Sigmoid colon (tissue), 7 donors: Measurements from ENCODE around the gene PTPN9. TPM values are rescaled to one million over a fixed set of nuclear protein-coding genes. Genes with fewer than 3 reads are reported as not detected.
"Not testable (repeated sequence)": the region's sequence is repeated elsewhere in the genome, so short reads cannot be mapped to it uniquely, and the experiment has no call there.

Source experiments
- DNase-seq: peaks from one replicate; pipeline ENCODE4 v3.0.0-alpha.2; 2019
- H3K27ac ChIP-seq, 4 donors: fragments of 200-600 bp; sonication (generic); one replicate each; pipeline ENCODE4 v1.5.1; 2016 to 2019; ENCODE audit warnings: mild to moderate bottlenecking in 1 of 4
- H3K27me3 ChIP-seq, 3 donors: fragments of 200-600 bp; sonication (generic); one replicate each; pipeline ENCODE4 v1.5.1; 2019; ENCODE audit warnings: mild to moderate bottlenecking in 1 of 3
- H3K36me3 ChIP-seq, 4 donors: fragments of 200-600 bp; sonication (generic); one replicate each; pipeline ENCODE4 v1.5.1; 2016 to 2019
- H3K4me1 ChIP-seq, 4 donors: fragments of 200-600 bp; sonication (generic); one replicate each; pipeline ENCODE4 v1.5.1; 2017 to 2019
- H3K4me3 ChIP-seq, 4 donors: fragments of 200-600 bp; sonication (generic); one replicate each; pipeline ENCODE4 v1.5.1; 2017 to 2019; ENCODE audit warnings: mild to moderate bottlenecking in 2 of 4, moderate library complexity in 1 of 4
- H3K9me3 ChIP-seq, 4 donors: fragments of 200-600 bp in 3 of 4; sonication (generic) in 3 of 4; one replicate each; pipeline versions ENCODE4 v1.5.1 to v1.6.1; 2013 to 2019
- CTCF ChIP-seq, 4 experiments: fragments of 450-650 bp in 3 of 4; fragments of 200-600 bp in 1 of 4; IDR thresholded peaks; one replicate each; pipeline ENCODE4 v1.5.1; 2016 to 2019; ENCODE audit warnings: antibody characterized with exemption in 4 of 4, mild to moderate bottlenecking in 3 of 4, moderate library complexity in 2 of 4
- EP300 ChIP-seq, 4 donors: sonication (generic); formaldehyde crosslinking; IDR thresholded peaks; one replicate each; pipeline ENCODE4 v1.6.1; 2017; ENCODE audit warnings: antibody characterized with exemption in 4 of 4
- POLR2A ChIP-seq, 2 donors: fragments of 450-650 bp; IDR thresholded peaks; one replicate each; pipeline ENCODE4 v1.6.1; 2016; ENCODE audit warnings: antibody characterized with exemption in 2 of 2, mild to moderate bottlenecking in 2 of 2, moderate library complexity in 2 of 2
- POLR2AphosphoS5 ChIP-seq, 4 donors: sonication (generic); formaldehyde crosslinking; IDR thresholded peaks; one replicate each; pipeline ENCODE4 v1.6.1; 2017; ENCODE audit warnings: antibody characterized with exemption in 4 of 4
- WGBS, 2 donors: extraction: QIAGEN DNeasy Blood & Tissue Kit; methylation state at CpG; one replicate each; pipeline ENCODE4 v1.1.7; 2013; 5-methylcytosine and 5-hydroxymethylcytosine counted together
- intact Hi-C: fragments of 100-400 bp; cut with DNase I; formaldehyde crosslinking; loops from one replicate; pipeline ENCODE4 v1.15.1; 2023
- polyA plus RNA-seq, 3 donors: library from polyadenylated mRNA; stranded (reverse); fragments of 200-250 nt; gene quantifications; one replicate each; pipeline ENCODE4 v1.2.3, GENCODE V29; 2013
- total RNA-seq, 4 donors: library from RNA; depleted of rRNA; stranded (reverse); fragments of >200 nt; gene quantifications; one replicate each; pipeline ENCODE4 v1.1.0, GENCODE V29; 2016
- donor health status: healthy with polysubstance abuse.
- donor health status: Bipolar disorder and iron deficiency.
- donor health status: healthy.

PTPN9 gene
- total and polyA plus RNA-seq, 7 donors: 12.2 to 23.1 (median 19.8) TPM

DNA sequence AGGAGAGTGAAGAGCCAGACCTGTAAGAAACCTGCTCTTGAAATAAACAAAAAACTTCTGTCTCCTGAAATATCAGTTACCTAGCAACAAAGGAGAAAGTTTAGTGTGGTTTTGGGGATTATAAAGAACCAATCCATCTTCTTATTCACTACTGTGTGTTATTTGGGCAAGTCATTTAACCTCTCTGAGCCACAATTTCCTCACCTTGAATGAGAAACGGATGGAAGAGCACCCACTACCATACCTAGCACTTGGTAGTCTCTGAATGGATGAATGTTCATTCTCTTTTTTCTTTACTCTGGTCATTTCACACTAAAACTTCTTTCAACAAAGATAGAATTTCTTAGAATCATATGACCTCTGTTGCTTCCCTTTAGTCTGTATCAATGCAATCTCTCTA lies 45.2 kb downstream of the PTPN9 start:
- intact Hi-C loops: loop anchor here (2.0 to 5.0 kb wide), 2 partner anchors 43 to 77 kb away; no protein-coding TSS in a partner anchor
- peaks cover 0 to 29% (median 26%) of the 10 kb centered on the region in 4 donors for H3K4me1 ChIP-seq
- no peaks in the 10 kb centered on the region for H3K36me3 ChIP-seq
- DNase-seq: no peak
- peak overlapping the region; percentile 71 to 77 (median 74) for H3K27ac ChIP-seq
- H3K4me3 ChIP-seq: no peak overlapping the region
- no peaks in the 10 kb centered on the region for H3K9me3 ChIP-seq
- no peaks in the 10 kb centered on the region for H3K27me3 ChIP-seq
- 86 to 90% methylated on average over 1 of the region's 1 CpG for WGBS, 2 donors
- TF ChIP-seq EP300 (IDR thresholded peaks at IDR 0.05) (no peak), POLR2A (IDR thresholded peaks at IDR 0.05) (no peak), CTCF (IDR thresholded peaks at IDR 0.05) (no peak), POLR2AphosphoS5 (IDR thresholded peaks at IDR 0.05) (no peak)

- 36 to 50% methylated on average over 1 of the region's 1 CpG for WGBS, 2 donors
- TF ChIP-seq EP300 (IDR thresholded peaks at IDR 0.05) (peak in 1 of 4 donors; percentile 14), POLR2AphosphoS5 (IDR thresholded peaks at IDR 0.05) (peak in 3 of 4 donors; percentile 54 to 56 (median 56)), CTCF (IDR thresholded peaks at IDR 0.05) (peak; percentile 27 to 42 (median 30)), POLR2A (IDR thresholded peaks at IDR 0.05) (no peak)
- H3K4me3 ChIP-seq: no peak overlapping the region
These were observed 46.5 kb downstream of the PTPN9 start for GRCh38 chr15:75532413-75533250.

GRCh38 chr15:75531041-75531450 lies 48.1 kb downstream of the PTPN9 start:
- Histone ChIP-seq H3K9me3 (no peaks in the 10 kb centered on the region), H3K4me3 (no peak overlapping the region), H3K27me3 (no peaks in the 10 kb centered on the region), H3K27ac (peak overlapping the region; percentile 71 to 77 (median 74)), H3K4me1 (peaks cover 0 to 36% (median 30%) of the 10 kb centered on the region in 4 donors), H3K36me3 (peaks cover 0 to 9% (median 3%) of the 10 kb centered on the region in 4 donors)
- TF ChIP-seq CTCF (IDR thresholded peaks at IDR 0.05) (no peak), POLR2A (IDR thresholded peaks at IDR 0.05) (no peak), EP300 (IDR thresholded peaks at IDR 0.05) (no peak), POLR2AphosphoS5 (IDR thresholded peaks at IDR 0.05) (no peak)
- peak; percentile 83 for DNase-seq
- 64 to 65% methylated on average over 3 of the region's 3 CpGs for WGBS, 2 donors
- intact Hi-C loops: loop anchor here (5.0 kb wide), 1 partner anchor 74 kb away; no protein-coding TSS in a partner anchor

More at GRCh38 chr15:75532413-75533250, 46.5 kb downstream of the PTPN9 start:
- H3K27me3 ChIP-seq: no peaks in the 10 kb centered on the region
- no peaks in the 10 kb centered on the region for H3K9me3 ChIP-seq
- H3K4me1 ChIP-seq: peaks cover 0 to 36% (median 30%) of the 10 kb centered on the region in 4 donors
- DNase-seq: peak; percentile 86
- intact Hi-C loops: loop anchor here (2.0 to 5.0 kb wide), 2 partner anchors 44 to 75 kb away; no protein-coding TSS in a partner anchor
- no peaks in the 10 kb centered on the region for H3K36me3 ChIP-seq
- peak overlapping the region; percentile 71 to 77 (median 74) for H3K27ac ChIP-seq

- WGBS, 2 donors: 95 to 97% methylated on average over 4 of the region's 4 CpGs
- TF ChIP-seq CTCF (IDR thresholded peaks at IDR 0.05): no peak
- TF ChIP-seq EP300 (IDR thresholded peaks at IDR 0.05): no peak
- TF ChIP-seq POLR2A (IDR thresholded peaks at IDR 0.05): no peak
- TF ChIP-seq POLR2AphosphoS5 (IDR thresholded peaks at IDR 0.05): no peak
- H3K9me3 ChIP-seq: no peaks in the 10 kb centered on the region
- no peak for DNase-seq
- peaks cover 0 to 18% (median 3%) of the 10 kb centered on the region in 4 donors for H3K36me3 ChIP-seq
- no peaks in the 10 kb centered on the region for H3K27me3 ChIP-seq
- no peak overlapping the region for H3K27ac ChIP-seq
- H3K4me1 ChIP-seq: peaks cover 0 to 36% (median 30%) of the 10 kb centered on the region in 4 donors
- intact Hi-C loops: loop anchor here (5.0 kb wide), 1 partner anchor 73 kb away; no protein-coding TSS in a partner anchor
- H3K4me3 ChIP-seq: no peak overlapping the region
These were observed 48.9 kb downstream of the PTPN9 start for GRCh38 chr15:75530169-75530568.

- H3K27ac ChIP-seq, H3K9me3 ChIP-seq, H3K27me3 ChIP-seq, H3K4me1 ChIP-seq, H3K4me3 ChIP-seq, DNase-seq, intact Hi-C loops: not testable (repeated sequence)
- H3K36me3 ChIP-seq: peaks cover 10 to 62% (median 31%) of the 10 kb centered on the region in 4 donors
- WGBS, 2 donors: 84 to 87% methylated on average over 3 of the region's 3 CpGs
These were observed 53.4 kb downstream of the PTPN9 start for GRCh38 chr15:75525756-75526155.
